Spleen (tissue), 3 donors: ENCODE measurements around the gene WDR64.

ENCODE experiments used
- POLR2A ChIP-seq, 3 donors: fragments of 450-650 bp; IDR thresholded peaks; one replicate each; pipeline ENCODE4 v1.5.1; 2017; ENCODE audit warnings: antibody characterized with exemption in 3 of 3, mild to moderate bottlenecking in 1 of 3
- POLR2AphosphoS5 ChIP-seq, 3 donors: sonication (generic); formaldehyde crosslinking; IDR thresholded peaks; one replicate each; pipeline ENCODE4 v1.5.1; 2017; ENCODE audit warnings: antibody characterized with exemption in 3 of 3

GRCh38 chr1:241738284-241739078 lies 86.4 kb downstream of the WDR64 start:
- TF ChIP-seq POLR2A (IDR thresholded peaks at IDR 0.05) (no peak), POLR2AphosphoS5 (IDR thresholded peaks at IDR 0.05) (no peak)
